HCT116 (cell line): ENCODE data around the gene UNC93B1. TPM values are rescaled to one million over a fixed set of nuclear protein-coding genes. Genes with fewer than 3 reads are reported as not detected.

ENCODE experiments used
- ATAC-seq: fragments of 200-7000 bp; cut with Tn5 transposase; 2 replicates; pipeline ENCODE4 v1.9.1; 2020; ENCODE audit warnings: mild to moderate bottlenecking, moderate library complexity
- BruUV-seq: library from RNA; stranded (reverse); fragments of 400-500 nt; replicated peaks from 2 replicates; lab custom pipeline; 2021; lab: Mats Ljungman, UMichigan
- CTCF ChIA-PET: fragments of 300-600 bp; sonication (Branson Sonifier 250); formaldehyde crosslinking; loops from one replicate; lab custom pipeline; 2021; ENCODE audit warnings: antibody characterized with exemption; lab: Charles Lee
- POLR2A ChIA-PET: fragments of 300-600, 350-600 bp; sonication (Branson Sonifier 250); formaldehyde crosslinking; loops from one replicate; lab custom pipeline; 2021; ENCODE audit warnings: antibody characterized with exemption; lab: Charles Lee
- RAD21 ChIA-PET, 2 experiments: fragments of 300-600 bp; sonication (Branson Sonifier 250); formaldehyde crosslinking; loops; one replicate each; lab custom pipeline; 2023; ENCODE audit warnings: low total read pairs in 2 of 2; ENCODE audit not compliant: uncharacterized antibody in 2 of 2, unreplicated experiment in 2 of 2, low non-redundant PET in 1 of 2; lab: Charles Lee
- DNase-seq: peaks from one replicate; pipeline ENCODE4 v3.0.0-alpha.2; 2010; ENCODE audit warnings: low read depth, low spot score
- H2AFZ ChIP-seq: fragments of 200-600 bp; shearing (Covaris generic), sonication (generic); 2 replicates; pipeline ENCODE4 v1.6.1; 2017; ENCODE audit warnings: low read depth, mixed run types, mixed read lengths, antibody characterized with exemption, low read length; ENCODE audit not compliant: poor library complexity, severe bottlenecking
- H3K27ac ChIP-seq: 2 replicates; pipeline ENCODE4 v1.5.1; 2012; ENCODE audit warnings: low read depth, low read length
- H3K27me3 ChIP-seq: fragments of 200-600 bp; sonication (generic); 2 replicates; pipeline ENCODE4 v1.6.1; 2016; ENCODE audit warnings: mixed run types, low read length, mixed read lengths; ENCODE audit not compliant: insufficient read depth
- H3K36me3 ChIP-seq, 2 experiments: fragments of 200-500 bp in 1 of 2; fragments of 200-600 bp in 1 of 2; sonication (Bioruptor generic) in 1 of 2; sonication (generic) in 1 of 2; 2 replicates each; pipeline versions ENCODE4 v1.5.1 to v1.6.1; 2014 to 2016; ENCODE audit warnings: low read length in 2 of 2, inconsistent platforms in 1 of 2, mixed read lengths in 1 of 2, mixed run types in 1 of 2; ENCODE audit not compliant: insufficient read depth in 2 of 2, control insufficient read depth in 1 of 2
- H3K4me1 ChIP-seq, 2 experiments: fragments of 200-600 bp in 1 of 2; sonication (generic) in 1 of 2; 2 replicates each; pipeline versions ENCODE4 v1.5.1 to v1.6.1; 2012 to 2017; ENCODE audit warnings: low read length in 2 of 2, inconsistent platforms in 1 of 2, mild to moderate bottlenecking in 1 of 2, mixed read lengths in 1 of 2, mixed run types in 1 of 2, moderate library complexity in 1 of 2; ENCODE audit not compliant: insufficient read depth in 2 of 2, control insufficient read depth in 1 of 2
- H3K4me2 ChIP-seq: fragments of 200-600 bp; sonication (generic); 2 replicates; pipeline ENCODE4 v1.6.1; 2017; ENCODE audit warnings: mixed run types, low read length, mixed read lengths
- H3K4me3 ChIP-seq, 2 experiments: fragments of 200-600 bp in 1 of 2; sonication (generic) in 1 of 2; replicated peaks in 1 of 2; 2 replicates each; pipeline ENCODE4 v1.5.1; 2011 to 2016; ENCODE audit warnings: low read length in 2 of 2, control low read depth in 1 of 2, low read depth in 1 of 2, mild to moderate bottlenecking in 1 of 2, mixed read lengths in 1 of 2, mixed run types in 1 of 2
- H3K79me2 ChIP-seq: fragments of 200-600 bp; sonication (generic); 2 replicates; pipeline ENCODE4 v1.6.1; 2017; ENCODE audit warnings: mild to moderate bottlenecking, mixed run types, low read length, moderate library complexity, mixed read lengths; ENCODE audit not compliant: insufficient read depth
- H3K9ac ChIP-seq: fragments of 200-600 bp; sonication (generic); 2 replicates; pipeline ENCODE4 v1.6.1; 2016; ENCODE audit warnings: low read length, mixed read lengths
- H3K9me2 ChIP-seq: fragments of 200-600 bp; sonication (generic), shearing (Covaris generic); 2 replicates; pipeline ENCODE4 v1.6.1; 2017; ENCODE audit warnings: mixed run types, mild to moderate bottlenecking, moderate library complexity; ENCODE audit not compliant: insufficient read depth
- H3K9me3 ChIP-seq, 2 experiments: fragments of 200-500 bp in 1 of 2; fragments of 200-600 bp in 1 of 2; sonication (Bioruptor generic) in 1 of 2; sonication (generic) in 1 of 2; 2 replicates each; pipeline ENCODE4 v1.6.1; 2014 to 2017; ENCODE audit warnings: low read length in 2 of 2, mixed read lengths in 2 of 2, inconsistent platforms in 1 of 2, low read depth in 1 of 2, mild to moderate bottlenecking in 1 of 2, mixed run types in 1 of 2, moderate library complexity in 1 of 2; ENCODE audit not compliant: control insufficient read depth in 1 of 2, insufficient read depth in 1 of 2
- H4K20me1 ChIP-seq: fragments of 200-600 bp; sonication (generic), shearing (Covaris generic); 2 replicates; pipeline ENCODE4 v1.6.1; 2017; ENCODE audit warnings: mixed run types, mild to moderate bottlenecking, moderate library complexity; ENCODE audit not compliant: insufficient read depth
- ATF3 ChIP-seq: IDR thresholded peaks from 2 replicates; pipeline ENCODE4 v1.6.1; 2012
- EGR1 ChIP-seq: IDR thresholded peaks from 2 replicates; pipeline ENCODE4 v1.6.1; 2012; ENCODE audit warnings: low read depth
- ELF1 ChIP-seq: IDR thresholded peaks from 2 replicates; pipeline ENCODE4 v1.6.1; 2012; ENCODE audit warnings: low read depth, borderline replicate concordance
- EZH2 ChIP-seq: fragments of 200-600 bp; sonication (generic); IDR thresholded peaks from 2 replicates; pipeline ENCODE4 v1.6.1; 2017; ENCODE audit warnings: antibody characterized with exemption, mixed run types
- EZH2phosphoT487 ChIP-seq: fragments of 200-600 bp; IDR thresholded peaks from 2 replicates; pipeline ENCODE4 v1.6.1; 2018; ENCODE audit warnings: antibody characterized with exemption, borderline replicate concordance
- JUND ChIP-seq: IDR thresholded peaks from 2 replicates; pipeline ENCODE4 v1.6.1; 2012
- MAX ChIP-seq: IDR thresholded peaks from 2 replicates; pipeline ENCODE4 v1.6.1; 2012
- POLR2AphosphoS5 ChIP-seq: IDR thresholded peaks from 2 replicates; pipeline ENCODE4 v1.6.1; 2011; ENCODE audit warnings: mild to moderate bottlenecking, low read depth, low read length, moderate library complexity
- RAD21 ChIP-seq: IDR thresholded peaks from 2 replicates; pipeline ENCODE4 v1.6.1; 2012; ENCODE audit warnings: low read depth, mild to moderate bottlenecking
- REST ChIP-seq: IDR thresholded peaks from 2 replicates; pipeline ENCODE4 v1.6.1; 2012; ENCODE audit warnings: low read depth
- SIN3A ChIP-seq: IDR thresholded peaks from 2 replicates; pipeline ENCODE4 v1.6.1; 2012; ENCODE audit warnings: low read depth
- SP1 ChIP-seq: IDR thresholded peaks from 2 replicates; pipeline ENCODE4 v1.6.1; 2012; ENCODE audit warnings: low read depth
- SRF ChIP-seq: IDR thresholded peaks from 2 replicates; pipeline ENCODE4 v1.6.1; 2012; ENCODE audit warnings: low read depth
- YY1 ChIP-seq: IDR thresholded peaks from 2 replicates; pipeline ENCODE4 v1.6.1; 2011; ENCODE audit warnings: low read length, low read depth, moderate library complexity, mild to moderate bottlenecking; ENCODE audit not compliant: insufficient replicate concordance; ENCODE audit errors: extremely low read depth
- ZFX ChIP-seq: fragments of 450-650 bp; IDR thresholded peaks from 2 replicates; pipeline ENCODE4 v1.6.1; 2017
- ZNF274 ChIP-seq: fragments of 200-500 bp; sonication (Bioruptor generic); IDR thresholded peaks from 2 replicates; pipeline ENCODE4 v1.6.1; 2014; ENCODE audit warnings: mild to moderate bottlenecking, low read depth, low read length, inconsistent platforms
- intact Hi-C: fragments of 100-400 bp; cut with micrococcal nuclease; formaldehyde crosslinking; loops from 2 replicates; pipeline ENCODE4 v1.10.0; 2022
- total RNA-seq: library from RNA; stranded (reverse); gene quantifications from one replicate; pipeline ENCODE4 v1.2.1, GENCODE V29; 2021; ENCODE audit not compliant: unreplicated experiment

The UNC93B1 gene
- total RNA-seq, 1 experiment from 2014 or later, result 72.9 TPM

- Histone ChIP-seq H3K27ac (peak overlapping the region; percentile 80), H3K9ac (peak overlapping the region; percentile 94), H4K20me1 (no peaks in the 10 kb centered on the region), H3K79me2 (peaks cover 30% of the 10 kb centered on the region), H2AFZ (no peak overlapping the region), H3K36me3 (peaks cover 2 to 16% of the 10 kb centered on the region in 2 experiments; a peak in 2 of 4 replicates), H3K9me3 (peaks cover 0 to 5% of the 10 kb centered on the region in 2 experiments; a peak in 1 of 4 replicates)
- POLR2A ChIA-PET, result interaction anchor here (0.6 to 1.9 kb wide), 4 partner anchors 10 to 399 kb away, joined by 3 to 6 read pairs (median 4); partner anchors contain the start of gene ALDH3B1
- ATAC-seq (no peak), DNase-seq (no peak)
- BruUV-seq, result no TSS peak
- no peak for TF ChIP-seq ELF1
- no peak for TF ChIP-seq YY1
- TF ChIP-seq RAD21, result no peak
- no peak for TF ChIP-seq MAX
- TF ChIP-seq ZFX, result no peak
- TF ChIP-seq, all 23 proteins: peak for 0
- RAD21 ChIA-PET, result interaction anchor here in 1 of 2 experiments (0.7 kb wide), 1 partner anchor 20 kb away, joined by 3 read pairs; no protein-coding TSS in a partner anchor
- peak overlapping the region; percentile 84 for H3K4me2 ChIP-seq
- intact Hi-C loops, result loop anchor here (5.0 kb wide), 1 partner anchor 178 kb away; no protein-coding TSS in a partner anchor
- CTCF ChIA-PET, result no interaction called here
- H3K4me3 ChIP-seq, result peak overlapping the region in 1 of 2 experiments; percentile 86; a peak in 1 of 4 replicates
- no peaks in the 10 kb centered on the region for H3K27me3 ChIP-seq
- peaks cover 37 to 68% of the 10 kb centered on the region in 2 experiments for H3K4me1 ChIP-seq
- H3K9me2 ChIP-seq, result no peaks in the 10 kb centered on the region
These were observed 25.1 kb upstream of the UNC93B1 start for GRCh38 chr11:68028802-68029545.

- H3K4me1 ChIP-seq, result peaks cover 37 to 68% of the 10 kb centered on the region in 2 experiments
- H3K79me2 ChIP-seq, result peaks cover 20% of the 10 kb centered on the region
- peak overlapping the region; percentile 80 for H3K27ac ChIP-seq
- ATAC-seq (no peak; the same call in 1 of the 2 replicates), DNase-seq (no peak)
- peaks cover 0 to 5% of the 10 kb centered on the region in 2 experiments; a peak in 1 of 4 replicates for H3K9me3 ChIP-seq
- peak overlapping the region; percentile 84 for H3K4me2 ChIP-seq
- peak overlapping the region in 1 of 2 experiments; percentile 29; a peak in 2 of 4 replicates for H3K4me3 ChIP-seq
- CTCF ChIA-PET, result no interaction called here
- peak overlapping the region; percentile 94 for H3K9ac ChIP-seq
- peaks cover 0 to 3% of the 10 kb centered on the region in 2 experiments; a peak in 1 of 4 replicates for H3K36me3 ChIP-seq
- POLR2A ChIA-PET, result interaction anchor here (1.9 kb wide), 1 partner anchor 18 kb away, joined by 6 read pairs; the partner anchor contains the start of gene ALDH3B1
- H2AFZ ChIP-seq, result no peak overlapping the region
- no peaks in the 10 kb centered on the region for H3K9me2 ChIP-seq
- RAD21 ChIA-PET, result no interaction called here
- no peaks in the 10 kb centered on the region for H4K20me1 ChIP-seq
- intact Hi-C loops, result loop anchor here (5.0 kb wide), 1 partner anchor 180 kb away; no protein-coding TSS in a partner anchor
- no peaks in the 10 kb centered on the region for H3K27me3 ChIP-seq
- BruUV-seq, result no TSS peak
- no peak for TF ChIP-seq YY1
- TF ChIP-seq SP1, result no peak
- TF ChIP-seq ZNF274, result no peak
- TF ChIP-seq SRF, result no peak
- TF ChIP-seq REST, result no peak
- TF ChIP-seq ATF3, result no peak
- TF ChIP-seq SIN3A, result no peak
- TF ChIP-seq POLR2AphosphoS5, result no peak
- no peak for TF ChIP-seq EZH2
- no peak for TF ChIP-seq JUND
- TF ChIP-seq EGR1, result no peak
- TF ChIP-seq EZH2phosphoT487, result no peak
These were observed 23.8 kb upstream of the UNC93B1 start for GRCh38 chr11:68027667-68028066.
